NCI-H128 (cell line): ENCODE results near the gene UPK1A.
"Not testable (repeated sequence)": the region's sequence is repeated elsewhere in the genome, so short reads cannot be mapped to it uniquely, and the experiment has no call there.

ENCODE experiments used
- DNase-seq: peaks from one replicate; lab custom pipeline; 2025; ENCODE audit not compliant: unreplicated experiment; lab: John Stamatoyannopoulos, UW

Gene UPK1A

GRCh38 chr19:35644206-35644986 is 21.9 kb upstream of the UPK1A start:
- DNase-seq, result peak; percentile 87

GRCh38 chr19:35644987-35645679 is 21.2 kb upstream of the UPK1A start:
- peak; percentile 11 for DNase-seq

GRCh38 chr19:35645680-35646511 is 20.4 kb upstream of the UPK1A start:
- no peak for DNase-seq

- peak; percentile 97 for DNase-seq
These were observed 18.0 kb upstream of the UPK1A start, which contains the start of gene COX6B1 for GRCh38 chr19:35648017-35648961. TSS of gene COX6B1 (plus strand) at chr19:35648323. CDS start at chr19:35651244, 2,921 bp downstream.

- DNase-seq, result no peak
These were observed 15.7 kb upstream of the UPK1A start for GRCh38 chr19:35650581-35650980.

GRCh38 chr19:35654828-35655227 is 11.5 kb upstream of the UPK1A start:
- not testable (repeated sequence) for DNase-seq

GRCh38 chr19:35655600-35655999 is 10.7 kb upstream of the UPK1A start:
- DNase-seq, result no peak

GRCh38 chr19:35656700-35657099 is 9.6 kb upstream of the UPK1A start:
- no peak for DNase-seq

- no peak for DNase-seq
These were observed 8.2 kb upstream of the UPK1A start for GRCh38 chr19:35657904-35658700.

- no peak for DNase-seq
These were observed 4.3 kb upstream of the UPK1A start for GRCh38 chr19:35661995-35662340.

GRCh38 chr19:35663981-35664380 is 2.3 kb upstream of the UPK1A start:
- no peak for DNase-seq

GRCh38 chr19:35665157-35665556 is 1.2 kb upstream of the UPK1A start:
- no peak for DNase-seq

- no peak for DNase-seq
These were observed 713 bp upstream of the UPK1A start for GRCh38 chr19:35665604-35666003.

GRCh38 chr19:35669566-35669965 is 3.2 kb downstream of the UPK1A start:
- no peak for DNase-seq

- no peak for DNase-seq
These were observed 3.7 kb downstream of the UPK1A start for GRCh38 chr19:35669974-35670373.

GRCh38 chr19:35670686-35671085 is 4.4 kb downstream of the UPK1A start:
- no peak for DNase-seq

- DNase-seq, result no peak
These were observed 5.5 kb downstream of the UPK1A start for GRCh38 chr19:35671818-35672217.

- no peak for DNase-seq
These were observed 6.9 kb downstream of the UPK1A start for GRCh38 chr19:35673121-35673804.

- no peak for DNase-seq
These were observed 9.3 kb downstream of the UPK1A start for GRCh38 chr19:35675589-35676140.
